ENCODE results near the gene PARVA. TPM values are rescaled to one million over a fixed set of nuclear protein-coding genes. Genes with fewer than 3 reads are reported as not detected.

PARVA gene
- polyA plus RNA-seq, 3 donors = not detected

DNA sequence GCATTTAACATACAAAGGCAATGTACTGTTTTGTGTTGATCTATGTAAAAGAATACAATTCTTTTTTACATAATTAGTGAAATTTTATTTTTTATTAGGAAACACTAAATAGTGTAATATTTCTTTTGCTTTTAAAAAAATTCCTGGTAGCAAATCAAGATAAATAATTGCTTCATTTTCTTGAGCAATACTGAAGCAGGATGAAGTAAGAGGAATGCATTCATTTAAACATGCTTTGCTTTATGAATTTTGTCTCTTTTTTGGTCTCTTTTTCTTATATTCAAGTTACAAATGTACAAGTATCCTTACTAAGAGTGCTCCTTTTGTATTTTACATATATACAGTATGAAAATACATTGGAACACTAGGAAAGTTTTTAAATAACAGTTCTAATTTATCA is 152.4 kb downstream of the PARVA start:
- no peaks in the 10 kb centered on the region for H3K4me1 Mint-ChIP-seq
- peaks cover 1 to 5% (median 1%) of the 10 kb centered on the region in 3 donors for H3K27me3 Mint-ChIP-seq (ENCODE audit: low read depth in 3 of 3)
- H2AFZ ChIP-seq (ENCODE audit: insufficient read depth, low read depth, low read length, poor library complexity, severe bottlenecking) = no peak overlapping the region
- no peak overlapping the region for H3K27ac ChIP-seq (ENCODE audit: low read depth in 1 of 2, low read length in 2 of 2)
- DNase-seq = no peak
- H3K4me3 Mint-ChIP-seq = no peak overlapping the region
- H4K20me1 ChIP-seq (ENCODE audit: insufficient read depth, low read length) = no peaks in the 10 kb centered on the region
- H3K4me2 ChIP-seq (replicated peaks; ENCODE audit: extremely low read depth, low read length, poor library complexity, severe bottlenecking) = no peak overlapping the region
- no peaks in the 10 kb centered on the region for H3K9me3 ChIP-seq (replicated peaks in 1 of 2; ENCODE audit: control insufficient read depth in 1 of 2, insufficient read depth in 1 of 2, low read length in 2 of 2)
- H3K9me3 Mint-ChIP-seq = no peaks in the 10 kb centered on the region
- no peaks in the 10 kb centered on the region for H3K36me3 Mint-ChIP-seq
- no peak overlapping the region for H3K27ac Mint-ChIP-seq
- TF ChIP-seq, protein P1, sequence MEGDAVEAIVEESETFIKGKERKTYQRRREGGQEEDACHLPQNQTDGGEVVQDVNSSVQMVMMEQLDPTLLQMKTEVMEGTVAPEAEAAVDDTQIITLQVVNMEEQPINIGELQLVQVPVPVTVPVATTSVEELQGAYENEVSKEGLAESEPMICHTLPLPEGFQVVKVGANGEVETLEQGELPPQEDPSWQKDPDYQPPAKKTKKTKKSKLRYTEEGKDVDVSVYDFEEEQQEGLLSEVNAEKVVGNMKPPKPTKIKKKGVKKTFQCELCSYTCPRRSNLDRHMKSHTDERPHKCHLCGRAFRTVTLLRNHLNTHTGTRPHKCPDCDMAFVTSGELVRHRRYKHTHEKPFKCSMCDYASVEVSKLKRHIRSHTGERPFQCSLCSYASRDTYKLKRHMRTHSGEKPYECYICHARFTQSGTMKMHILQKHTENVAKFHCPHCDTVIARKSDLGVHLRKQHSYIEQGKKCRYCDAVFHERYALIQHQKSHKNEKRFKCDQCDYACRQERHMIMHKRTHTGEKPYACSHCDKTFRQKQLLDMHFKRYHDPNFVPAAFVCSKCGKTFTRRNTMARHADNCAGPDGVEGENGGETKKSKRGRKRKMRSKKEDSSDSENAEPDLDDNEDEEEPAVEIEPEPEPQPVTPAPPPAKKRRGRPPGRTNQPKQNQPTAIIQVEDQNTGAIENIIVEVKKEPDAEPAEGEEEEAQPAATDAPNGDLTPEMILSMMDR (IDR thresholded peaks at IDR 0.05) = no peak
- H3K79me2 ChIP-seq (ENCODE audit: insufficient read depth, low read length) = no peaks in the 10 kb centered on the region
- no peak overlapping the region for H3K4me3 ChIP-seq (replicated peaks in 1 of 3; ENCODE audit: low read depth in 2 of 3, low read length in 3 of 3)
- H3K36me3 ChIP-seq (replicated peaks in 1 of 2; ENCODE audit: control insufficient read depth in 1 of 2, insufficient read depth in 2 of 2, low read length in 2 of 2) = no peaks in the 10 kb centered on the region
- H3K4me1 ChIP-seq (ENCODE audit: control insufficient read depth in 1 of 2, insufficient read depth in 2 of 2, low read length in 2 of 2) = no peaks in the 10 kb centered on the region
- H3K27me3 ChIP-seq (ENCODE audit: control insufficient read depth in 2 of 2, insufficient read depth in 2 of 2, low read length in 2 of 2) = no peaks in the 10 kb centered on the region
- no peak overlapping the region for H3K9ac ChIP-seq (ENCODE audit: insufficient read depth, low read length, poor library complexity, severe bottlenecking)
- intact Hi-C loops (cut with micrococcal nuclease) = no loop called here

DNA sequence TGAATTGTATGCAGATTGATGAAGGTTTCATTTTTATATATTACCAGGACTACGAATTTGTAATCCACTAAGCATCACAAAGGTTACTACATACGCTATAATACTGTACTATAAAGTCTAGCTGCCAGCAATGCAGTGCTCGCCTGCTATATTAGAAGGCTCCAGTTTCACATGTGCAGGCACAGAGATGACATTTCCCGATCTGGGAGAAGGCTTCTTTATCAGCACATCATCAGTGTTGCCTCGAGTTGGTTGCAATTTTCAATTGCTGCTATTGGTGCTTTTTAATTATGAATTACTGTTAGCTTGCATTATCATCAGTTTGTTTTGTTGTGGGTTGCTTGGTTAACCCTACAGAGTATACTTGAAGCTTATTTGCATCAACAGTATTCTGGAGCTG is 153.6 kb downstream of the PARVA start:
- no peak overlapping the region for H3K9ac ChIP-seq (ENCODE audit: insufficient read depth, low read length, poor library complexity, severe bottlenecking)
- Mint-ChIP-seq H3K9me3 (peaks cover 0 to 2% (median 0%) of the 10 kb centered on the region in 7 donors), H3K4me1 (no peaks in the 10 kb centered on the region), H3K36me3 (no peaks in the 10 kb centered on the region), H3K4me3 (no peak overlapping the region), H3K27me3 (ENCODE audit: low read depth in 3 of 3) (peaks cover 1 to 11% (median 10%) of the 10 kb centered on the region in 3 donors), H3K27ac (no peak overlapping the region)
- TF ChIP-seq, protein P1 (IDR thresholded peaks at IDR 0.05) = no peak
- H3K27me3 ChIP-seq (ENCODE audit: control insufficient read depth in 2 of 2, insufficient read depth in 2 of 2, low read length in 2 of 2) = no peaks in the 10 kb centered on the region
- H3K27ac ChIP-seq (ENCODE audit: low read depth in 1 of 2, low read length in 2 of 2) = no peak overlapping the region
- H3K36me3 ChIP-seq (replicated peaks in 1 of 2; ENCODE audit: control insufficient read depth in 1 of 2, insufficient read depth in 2 of 2, low read length in 2 of 2) = no peaks in the 10 kb centered on the region
- H4K20me1 ChIP-seq (ENCODE audit: insufficient read depth, low read length) = no peaks in the 10 kb centered on the region
- no peaks in the 10 kb centered on the region for H3K4me1 ChIP-seq (ENCODE audit: control insufficient read depth in 1 of 2, insufficient read depth in 2 of 2, low read length in 2 of 2)
- DNase-seq = no peak
- H3K4me2 ChIP-seq (replicated peaks; ENCODE audit: extremely low read depth, low read length, poor library complexity, severe bottlenecking) = no peak overlapping the region
- H3K79me2 ChIP-seq (ENCODE audit: insufficient read depth, low read length) = no peaks in the 10 kb centered on the region
- no peak overlapping the region for H2AFZ ChIP-seq (ENCODE audit: insufficient read depth, low read depth, low read length, poor library complexity, severe bottlenecking)
- intact Hi-C loops (cut with micrococcal nuclease) = no loop called here
- no peaks in the 10 kb centered on the region for H3K9me3 ChIP-seq (replicated peaks in 1 of 2; ENCODE audit: control insufficient read depth in 1 of 2, insufficient read depth in 1 of 2, low read length in 2 of 2)
- WGBS (ENCODE audit: insufficient coverage) = 100% methylated on average over 1 of the region's 5 CpGs
- H3K4me3 ChIP-seq (replicated peaks in 1 of 3; ENCODE audit: low read depth in 2 of 3, low read length in 3 of 3) = no peak overlapping the region
